BE2C (cell line): Measurements from ENCODE around the gene FAM171A1.

Experiments
- DNase-seq: peaks from one replicate; pipeline ENCODE4 v3.0.0-alpha.2; 2020
- H3K27me3 ChIP-seq: fragments of 250-450 bp; sonication (Bioruptor Pico); 2 replicates; pipeline ENCODE4 v1.5.1; 2020; ENCODE audit warnings: mild to moderate bottlenecking
- H3K36me3 ChIP-seq: fragments of 250-450 bp; sonication (Bioruptor Pico); 2 replicates; pipeline ENCODE4 v1.5.1; 2020; ENCODE audit warnings: mild to moderate bottlenecking
- H3K4me1 ChIP-seq: fragments of 250-450 bp; sonication (Bioruptor Pico); 2 replicates; pipeline ENCODE4 v1.5.1; 2020
- H3K4me3 ChIP-seq: 2 replicates; pipeline ENCODE4 v1.5.1; 2011; ENCODE audit warnings: low read depth, low read length
- H3K9me3 ChIP-seq: fragments of 250-450 bp; sonication (Bioruptor Pico); 2 replicates; pipeline ENCODE4 v1.5.1; 2020
- TF ChIP-seq, protein P1 (sequence below): IDR thresholded peaks from 2 replicates; pipeline ENCODE4 v1.5.1; 2012; ENCODE audit warnings: mild to moderate bottlenecking, low read depth, low read length

FAM171A1 gene

DNA sequence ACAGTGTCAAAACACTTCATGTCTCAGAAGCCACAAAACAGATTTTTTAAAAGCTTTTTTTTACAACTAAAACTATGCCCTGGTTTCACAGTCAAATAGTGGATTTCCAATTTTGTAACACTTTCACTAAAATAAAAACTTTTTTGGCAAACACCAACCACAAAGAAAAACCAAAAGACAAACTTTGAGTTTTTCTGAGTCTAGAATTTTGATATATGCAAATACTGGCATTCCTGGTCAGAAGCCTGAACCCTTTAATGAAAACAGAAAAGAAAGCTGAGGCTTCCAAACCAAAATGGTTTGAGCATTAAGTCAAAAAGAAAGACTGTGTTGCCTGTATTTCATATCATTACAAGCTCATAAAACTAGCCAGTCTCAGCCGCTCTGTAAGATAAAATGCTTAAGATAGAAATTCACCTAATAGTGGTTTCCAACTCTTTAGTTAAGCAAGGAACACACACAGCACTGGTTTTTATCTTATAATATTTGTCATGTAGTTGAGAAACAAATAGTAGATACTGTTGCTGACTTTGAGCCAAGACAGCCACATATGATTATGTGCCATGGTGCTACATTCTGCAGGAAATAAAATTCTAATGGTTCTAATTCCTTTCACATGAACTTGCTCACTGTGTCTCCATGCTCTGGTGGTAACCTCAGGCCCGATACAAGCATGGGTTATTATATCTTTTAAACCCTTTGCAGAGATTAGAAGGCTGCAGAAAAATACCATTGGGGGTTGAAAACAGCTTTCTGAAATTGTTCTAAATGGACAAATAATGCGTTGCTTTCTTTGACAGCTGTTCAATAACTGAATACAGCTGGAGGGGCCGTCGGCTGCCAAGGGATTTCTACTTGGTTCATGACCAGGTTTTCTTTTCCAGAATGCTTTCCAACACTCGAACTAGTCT, 49.4 kb downstream of the FAM171A1 start:
- DNase-seq, result no peak
- TF ChIP-seq, protein P1, sequence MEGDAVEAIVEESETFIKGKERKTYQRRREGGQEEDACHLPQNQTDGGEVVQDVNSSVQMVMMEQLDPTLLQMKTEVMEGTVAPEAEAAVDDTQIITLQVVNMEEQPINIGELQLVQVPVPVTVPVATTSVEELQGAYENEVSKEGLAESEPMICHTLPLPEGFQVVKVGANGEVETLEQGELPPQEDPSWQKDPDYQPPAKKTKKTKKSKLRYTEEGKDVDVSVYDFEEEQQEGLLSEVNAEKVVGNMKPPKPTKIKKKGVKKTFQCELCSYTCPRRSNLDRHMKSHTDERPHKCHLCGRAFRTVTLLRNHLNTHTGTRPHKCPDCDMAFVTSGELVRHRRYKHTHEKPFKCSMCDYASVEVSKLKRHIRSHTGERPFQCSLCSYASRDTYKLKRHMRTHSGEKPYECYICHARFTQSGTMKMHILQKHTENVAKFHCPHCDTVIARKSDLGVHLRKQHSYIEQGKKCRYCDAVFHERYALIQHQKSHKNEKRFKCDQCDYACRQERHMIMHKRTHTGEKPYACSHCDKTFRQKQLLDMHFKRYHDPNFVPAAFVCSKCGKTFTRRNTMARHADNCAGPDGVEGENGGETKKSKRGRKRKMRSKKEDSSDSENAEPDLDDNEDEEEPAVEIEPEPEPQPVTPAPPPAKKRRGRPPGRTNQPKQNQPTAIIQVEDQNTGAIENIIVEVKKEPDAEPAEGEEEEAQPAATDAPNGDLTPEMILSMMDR, result no peak
- no peak overlapping the region for H3K4me3 ChIP-seq
- no peaks in the 10 kb centered on the region for H3K9me3 ChIP-seq
- H3K4me1 ChIP-seq, result no peaks in the 10 kb centered on the region
- no peaks in the 10 kb centered on the region for H3K27me3 ChIP-seq
- H3K36me3 ChIP-seq, result no peaks in the 10 kb centered on the region

- H3K36me3 ChIP-seq, result no peaks in the 10 kb centered on the region
- no peak overlapping the region for H3K4me3 ChIP-seq
- no peaks in the 10 kb centered on the region for H3K9me3 ChIP-seq
- TF ChIP-seq, protein P1, result no peak
- H3K27me3 ChIP-seq, result no peaks in the 10 kb centered on the region
- no peaks in the 10 kb centered on the region for H3K4me1 ChIP-seq
- no peak for DNase-seq
Measured at GRCh38 chr10:15320522-15321203, 50.4 kb downstream of the FAM171A1 start.

GRCh38 chr10:15320118-15320517, 51.0 kb downstream of the FAM171A1 start:
- H3K4me1 ChIP-seq, result no peaks in the 10 kb centered on the region
- TF ChIP-seq, protein P1, result no peak
- no peaks in the 10 kb centered on the region for H3K9me3 ChIP-seq
- no peaks in the 10 kb centered on the region for H3K27me3 ChIP-seq
- DNase-seq, result no peak
- no peak overlapping the region for H3K4me3 ChIP-seq
- no peaks in the 10 kb centered on the region for H3K36me3 ChIP-seq

DNA sequence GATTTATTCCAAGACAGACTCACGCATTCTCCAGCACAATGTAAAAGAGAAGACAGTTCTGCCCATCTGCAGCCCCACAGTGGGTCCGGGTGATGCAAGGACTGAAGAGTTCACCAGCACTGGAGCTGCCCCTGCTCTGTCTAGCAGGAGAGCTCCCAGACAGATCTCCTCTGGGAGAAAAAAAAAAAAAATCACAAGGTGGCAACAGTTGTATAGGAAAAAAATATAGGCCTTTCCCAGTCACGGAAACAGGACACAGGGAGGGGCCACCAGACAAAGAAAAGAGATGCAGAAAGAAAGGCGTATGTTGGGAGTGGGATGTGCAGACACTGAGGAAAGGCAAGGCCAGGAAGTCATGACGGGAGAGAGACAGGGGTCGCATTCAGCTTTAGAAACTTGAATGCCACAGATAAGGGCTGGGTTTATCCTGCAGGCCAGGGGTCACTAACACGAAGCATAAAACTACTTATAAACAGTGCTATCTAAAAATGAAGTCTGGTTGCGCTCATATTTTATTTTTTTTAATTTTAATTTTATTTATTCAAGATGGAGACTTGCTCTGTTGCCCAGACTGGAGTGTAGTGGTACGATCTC, 54.1 kb downstream of the FAM171A1 start:
- Histone ChIP-seq H3K27me3 (no peaks in the 10 kb centered on the region), H3K36me3 (no peaks in the 10 kb centered on the region), H3K4me3 (no peak overlapping the region), H3K4me1 (no peaks in the 10 kb centered on the region), H3K9me3 (no peaks in the 10 kb centered on the region)
- DNase-seq, result no peak
- TF ChIP-seq, protein P1, result no peak

DNA sequence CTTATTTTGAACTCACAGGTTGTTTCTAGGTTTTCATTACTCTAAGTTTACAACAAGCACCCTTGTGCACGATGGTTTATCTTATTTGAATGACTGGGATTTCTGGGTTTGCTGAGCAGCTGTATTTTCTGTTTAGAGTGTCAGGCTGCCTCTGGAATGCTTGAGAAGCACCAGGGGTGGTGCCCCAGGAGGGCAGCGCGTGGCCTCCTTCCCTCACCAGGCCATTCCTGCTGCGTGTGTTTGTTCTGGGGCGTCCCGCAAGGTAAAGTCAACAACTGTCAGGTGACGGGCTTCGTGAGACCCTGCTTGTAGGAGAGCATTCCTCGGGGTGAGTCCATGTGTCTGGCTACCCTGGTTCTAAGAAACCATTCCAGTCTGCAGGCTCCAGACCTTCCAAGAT, 54.9 kb downstream of the FAM171A1 start:
- TF ChIP-seq, protein P1, result no peak
- no peak overlapping the region for H3K4me3 ChIP-seq
- H3K27me3 ChIP-seq, result no peaks in the 10 kb centered on the region
- no peaks in the 10 kb centered on the region for H3K4me1 ChIP-seq
- no peaks in the 10 kb centered on the region for H3K9me3 ChIP-seq
- H3K36me3 ChIP-seq, result no peaks in the 10 kb centered on the region
- DNase-seq, result no peak
